ENCODE results near the gene PLXNB3.
"Not testable (repeated sequence)": the region's sequence is repeated elsewhere in the genome, so short reads cannot be mapped to it uniquely, and the experiment has no call there.

Gene PLXNB3

GRCh38 chrX:153739754-153740486 is 24.1 kb upstream of the PLXNB3 start:
- Histone ChIP-seq H3F3A (ENCODE audit: insufficient read depth, low read length) (no peaks in the 10 kb centered on the region), H3K4me3 (ENCODE audit: low read length) (no peak overlapping the region), H3K9me3 (replicated peaks; ENCODE audit: insufficient read depth, low read length) (no peaks in the 10 kb centered on the region), H3K9ac (ENCODE audit: low read length) (no peak overlapping the region), H4K20me1 (ENCODE audit: insufficient read depth, low read length) (no peaks in the 10 kb centered on the region), H3K4me2 (ENCODE audit: low read depth, low read length) (no peak overlapping the region), H3K79me2 (ENCODE audit: low read length) (no peaks in the 10 kb centered on the region), H2AFZ (ENCODE audit: low read length) (no peak overlapping the region), H3K27me3 (replicated peaks; ENCODE audit: insufficient read depth, low read length) (no peaks in the 10 kb centered on the region), H3K9me2 (replicated peaks; ENCODE audit: insufficient read depth, low read length) (no peaks in the 10 kb centered on the region), H3K36me3 (replicated peaks; ENCODE audit: insufficient read depth, low read length) (no peaks in the 10 kb centered on the region), H3K27ac (ENCODE audit: low read length) (no peak overlapping the region), H3K4me1 (ENCODE audit: low read length) (no peaks in the 10 kb centered on the region)
- no peak for DNase-seq
- no peak for TF ChIP-seq CTCF (IDR thresholded peaks at IDR 0.05; ENCODE audit: low read length)
- no peak for TF ChIP-seq EZH2phosphoT487 (IDR thresholded peaks at IDR 0.05; ENCODE audit: low read length)
- no peak for TF ChIP-seq EZH2 (optimal IDR thresholded peaks at IDR 0.05; ENCODE audit: low read depth, low read length)

- Histone ChIP-seq H3K4me2 (ENCODE audit: low read depth, low read length) (no peak overlapping the region), H3K9me2 (replicated peaks; ENCODE audit: insufficient read depth, low read length) (no peaks in the 10 kb centered on the region), H3K27me3 (replicated peaks; ENCODE audit: insufficient read depth, low read length) (no peaks in the 10 kb centered on the region), H3K27ac (ENCODE audit: low read length) (no peak overlapping the region), H3K9me3 (replicated peaks; ENCODE audit: insufficient read depth, low read length) (no peaks in the 10 kb centered on the region), H3K79me2 (ENCODE audit: low read length) (no peaks in the 10 kb centered on the region), H3F3A (ENCODE audit: insufficient read depth, low read length) (no peaks in the 10 kb centered on the region), H3K36me3 (replicated peaks; ENCODE audit: insufficient read depth, low read length) (no peaks in the 10 kb centered on the region), H3K4me3 (ENCODE audit: low read length) (no peak overlapping the region), H3K9ac (ENCODE audit: low read length) (no peak overlapping the region), H3K4me1 (ENCODE audit: low read length) (no peaks in the 10 kb centered on the region), H2AFZ (ENCODE audit: low read length) (no peak overlapping the region), H4K20me1 (ENCODE audit: insufficient read depth, low read length) (no peaks in the 10 kb centered on the region)
- DNase-seq, result no peak
- TF ChIP-seq EZH2phosphoT487 (IDR thresholded peaks at IDR 0.05; ENCODE audit: low read length) (no peak), EZH2 (optimal IDR thresholded peaks at IDR 0.05; ENCODE audit: low read depth, low read length) (no peak), CTCF (IDR thresholded peaks at IDR 0.05; ENCODE audit: low read length) (no peak)
These were observed 23.3 kb upstream of the PLXNB3 start for GRCh38 chrX:153740631-153741222.

GRCh38 chrX:153741446-153741845 is 22.6 kb upstream of the PLXNB3 start:
- TF ChIP-seq CTCF (IDR thresholded peaks at IDR 0.05; ENCODE audit: low read length) (no peak), EZH2 (optimal IDR thresholded peaks at IDR 0.05; ENCODE audit: low read depth, low read length) (no peak), EZH2phosphoT487 (IDR thresholded peaks at IDR 0.05; ENCODE audit: low read length) (no peak)
- no peaks in the 10 kb centered on the region for H3K79me2 ChIP-seq (ENCODE audit: low read length)
- H3K36me3 ChIP-seq (replicated peaks; ENCODE audit: insufficient read depth, low read length), result no peaks in the 10 kb centered on the region
- H3K4me1 ChIP-seq (ENCODE audit: low read length), result no peaks in the 10 kb centered on the region
- no peak overlapping the region for H3K4me2 ChIP-seq (ENCODE audit: low read depth, low read length)
- no peaks in the 10 kb centered on the region for H3F3A ChIP-seq (ENCODE audit: insufficient read depth, low read length)
- H2AFZ ChIP-seq (ENCODE audit: low read length), result no peak overlapping the region
- H3K27me3 ChIP-seq (replicated peaks; ENCODE audit: insufficient read depth, low read length), result no peaks in the 10 kb centered on the region
- no peak overlapping the region for H3K27ac ChIP-seq (ENCODE audit: low read length)
- DNase-seq, result no peak
- H3K4me3 ChIP-seq (ENCODE audit: low read length), result no peak overlapping the region
- no peaks in the 10 kb centered on the region for H3K9me2 ChIP-seq (replicated peaks; ENCODE audit: insufficient read depth, low read length)
- H3K9ac ChIP-seq (ENCODE audit: low read length), result no peak overlapping the region
- H3K9me3 ChIP-seq (replicated peaks; ENCODE audit: insufficient read depth, low read length), result no peaks in the 10 kb centered on the region
- H4K20me1 ChIP-seq (ENCODE audit: insufficient read depth, low read length), result no peaks in the 10 kb centered on the region

GRCh38 chrX:153742111-153742510 is 21.9 kb upstream of the PLXNB3 start:
- H4K20me1 ChIP-seq (ENCODE audit: insufficient read depth, low read length); H3K79me2 ChIP-seq (ENCODE audit: low read length); H3K4me3 ChIP-seq (ENCODE audit: low read length); H3K36me3 ChIP-seq (replicated peaks; ENCODE audit: insufficient read depth, low read length); H3K9ac ChIP-seq (ENCODE audit: low read length); DNase-seq; H3K27me3 ChIP-seq (replicated peaks; ENCODE audit: insufficient read depth, low read length); H3K4me2 ChIP-seq (ENCODE audit: low read depth, low read length); H3F3A ChIP-seq (ENCODE audit: insufficient read depth, low read length); H2AFZ ChIP-seq (ENCODE audit: low read length); H3K9me3 ChIP-seq (replicated peaks; ENCODE audit: insufficient read depth, low read length); H3K27ac ChIP-seq (ENCODE audit: low read length); H3K4me1 ChIP-seq (ENCODE audit: low read length); H3K9me2 ChIP-seq (replicated peaks; ENCODE audit: insufficient read depth, low read length): not testable (repeated sequence)

- H3K36me3 ChIP-seq (replicated peaks; ENCODE audit: insufficient read depth, low read length); H3K4me3 ChIP-seq (ENCODE audit: low read length); H3F3A ChIP-seq (ENCODE audit: insufficient read depth, low read length); H3K4me1 ChIP-seq (ENCODE audit: low read length); H3K9me2 ChIP-seq (replicated peaks; ENCODE audit: insufficient read depth, low read length); H3K27ac ChIP-seq (ENCODE audit: low read length); H2AFZ ChIP-seq (ENCODE audit: low read length); DNase-seq; H3K9ac ChIP-seq (ENCODE audit: low read length); H4K20me1 ChIP-seq (ENCODE audit: insufficient read depth, low read length); H3K27me3 ChIP-seq (replicated peaks; ENCODE audit: insufficient read depth, low read length); H3K9me3 ChIP-seq (replicated peaks; ENCODE audit: insufficient read depth, low read length); H3K79me2 ChIP-seq (ENCODE audit: low read length); H3K4me2 ChIP-seq (ENCODE audit: low read depth, low read length): not testable (repeated sequence)
These were observed 21.1 kb upstream of the PLXNB3 start for GRCh38 chrX:153742796-153743467.

All from MM.1S (cell line).